K562 (cell line): ENCODE results near the gene SRP9. TPM values are rescaled to one million over a fixed set of nuclear protein-coding genes. Genes with fewer than 3 reads are reported as not detected.

ENCODE experiments used
- ATAC-seq: fragments of 200-7000 bp; cut with Tn5 transposase; 3 replicates; pipeline ENCODE4 v1.9.1; 2020; ENCODE audit warnings: moderate library complexity
- BruUV-seq: library from RNA; stranded (reverse); fragments of 400-500 nt; replicated peaks from 2 replicates; lab custom pipeline; 2021; lab: Mats Ljungman, UMichigan
- CTCF ChIA-PET: fragments of 300-600 bp; formaldehyde crosslinking; extraction: SDS; loops from one replicate; lab custom pipeline; 2021; ENCODE audit warnings: low intra/inter-chr PET ratio; lab: Yijun Ruan, JAX
- POLR2A ChIA-PET: fragments of 300-600, 350-650 bp; sonication (Branson Sonifier 250); formaldehyde crosslinking; extraction: SDS; loops from one replicate; lab custom pipeline; 2021; ENCODE audit warnings: antibody characterized with exemption, inconsistent platforms; lab: Yijun Ruan, JAX
- DNase-seq, 4 experiments: peaks; one replicate each; pipeline versions ENCODE4 v3.0.0 to v3.0.0-alpha.2; 2011 to 2018; ENCODE audit warnings: low spot score in 3 of 4, mixed read lengths in 3 of 4; ENCODE audit errors: extremely low read depth in 1 of 4
- FAIRE-seq: peaks from 2 replicates; lab custom pipeline; 2011; peaks lifted over from hg19 to GRCh38; lab: Jason Lieb, UNC
- H2AFZ ChIP-seq: 2 replicates; pipeline ENCODE4 v1.6.0; 2011; ENCODE audit warnings: low read depth, low read length, control low read depth, inconsistent platforms
- H3K27ac ChIP-seq: fragments of 200-600 bp; 3 replicates; pipeline ENCODE4 v1.8.0; 2011; ENCODE audit warnings: low read depth, mild to moderate bottlenecking, control low read depth, inconsistent platforms, low read length, moderate library complexity, mixed read lengths; ENCODE audit errors: extremely low read depth
- H3K27me3 ChIP-seq, 2 experiments: fragments of 300-600 bp in 1 of 2; 2 replicates in 1 of 2; 3 replicates in 1 of 2; pipeline versions ENCODE4 v1.6.0 to v1.8.0; 2011; ENCODE audit warnings: inconsistent platforms in 2 of 2, low read length in 2 of 2, mild to moderate bottlenecking in 1 of 2, mixed read lengths in 1 of 2, moderate library complexity in 1 of 2; ENCODE audit not compliant: control insufficient read depth in 2 of 2, insufficient read depth in 2 of 2
- H3K36me3 ChIP-seq: fragments of 300-600 bp; 3 replicates; pipeline ENCODE4 v1.8.0; 2011; ENCODE audit warnings: mild to moderate bottlenecking, low read length, inconsistent platforms; ENCODE audit not compliant: control insufficient read depth, insufficient read depth
- H3K4me1 ChIP-seq, 2 experiments: fragments of 200-600 bp in 1 of 2; replicated peaks in 1 of 2; 2 replicates in 1 of 2; 3 replicates in 1 of 2; pipeline versions ENCODE4 v1.5.1 to v1.8.0; 2011; ENCODE audit warnings: inconsistent platforms in 2 of 2, low read length in 2 of 2, mild to moderate bottlenecking in 1 of 2, mixed read lengths in 1 of 2, moderate library complexity in 1 of 2; ENCODE audit not compliant: control insufficient read depth in 2 of 2, insufficient read depth in 2 of 2
- H3K4me2 ChIP-seq: 2 replicates; pipeline ENCODE4 v1.6.1; 2011; ENCODE audit warnings: low read length, control low read depth, inconsistent platforms, mixed read lengths; ENCODE audit not compliant: insufficient read depth
- H3K4me3 ChIP-seq: fragments of 200-600 bp; sonication (generic), shearing (Covaris generic); 2 replicates; pipeline ENCODE4 v1.5.1; 2016; ENCODE audit warnings: control low read depth, inconsistent platforms
- H3K79me2 ChIP-seq: fragments of 200-600 bp; 3 replicates; pipeline ENCODE4 v1.8.0; 2011; ENCODE audit warnings: low read length, inconsistent platforms; ENCODE audit not compliant: control insufficient read depth, insufficient read depth
- H3K9ac ChIP-seq, 2 experiments: 2 replicates each; pipeline versions ENCODE4 v1.6.0 to v1.6.1; 2011; ENCODE audit warnings: low read depth in 2 of 2, low read length in 2 of 2, control low read depth in 1 of 2, inconsistent platforms in 1 of 2, mild to moderate bottlenecking in 1 of 2, mixed read lengths in 1 of 2; ENCODE audit not compliant: insufficient read depth in 1 of 2
- H3K9me1 ChIP-seq: one replicate; pipeline ENCODE4 v1.6.0; 2011; ENCODE audit warnings: inconsistent platforms, mild to moderate bottlenecking, low read length, moderate library complexity; ENCODE audit not compliant: control insufficient read depth, insufficient read depth
- H3K9me3 ChIP-seq: replicated peaks from 2 replicates; pipeline ENCODE4 v1.5.1; 2011; ENCODE audit warnings: low read depth, low read length, inconsistent platforms; ENCODE audit not compliant: control insufficient read depth, insufficient read depth
- H4K20me1 ChIP-seq: replicated peaks from 2 replicates; pipeline ENCODE4 v1.6.1; 2011; ENCODE audit warnings: low read length, inconsistent platforms, mixed read lengths; ENCODE audit not compliant: control insufficient read depth, insufficient read depth
- ETS1 ChIP-seq: conservative IDR thresholded peaks from 2 replicates; pipeline ENCODE4 v1.6.1; 2011; ENCODE audit warnings: low read depth, mild to moderate bottlenecking, low read length; ENCODE audit not compliant: control insufficient read depth
- HNRNPK ChIP-seq: fragments of 200-400 bp; formaldehyde crosslinking; IDR thresholded peaks from one replicate; pipeline ENCODE4 v1.6.1; 2018; ENCODE audit warnings: mild to moderate bottlenecking, low read depth, low read length; ENCODE audit not compliant: poor library complexity, severe bottlenecking
- KDM5B ChIP-seq: fragments of 200-600 bp; sonication (generic); IDR thresholded peaks from 2 replicates; pipeline ENCODE4 v1.6.1; 2012; ENCODE audit warnings: low read depth, mild to moderate bottlenecking, moderate library complexity, low read length, control low read depth, inconsistent platforms; ENCODE audit not compliant: insufficient replicate concordance
- NCOA2 ChIP-seq, 2 experiments: fragments of 450-650 bp; IDR thresholded peaks; 2 replicates each; pipeline ENCODE4 v1.6.1; 2018; ENCODE audit warnings: mild to moderate bottlenecking in 2 of 2, moderate library complexity in 1 of 2; ENCODE audit not compliant: partially characterized antibody in 2 of 2
- NFIC ChIP-seq: fragments of 450-650 bp; IDR thresholded peaks from 2 replicates; pipeline ENCODE4 v1.6.1; 2017; ENCODE audit warnings: mild to moderate bottlenecking, inconsistent platforms
- POLR2A ChIP-seq: fragments of 450-650 bp; conservative IDR thresholded peaks from 2 replicates; pipeline ENCODE4 v1.6.1; 2016
- RCOR1 ChIP-seq, 2 experiments: IDR thresholded peaks; 2 replicates each; pipeline ENCODE4 v1.6.1; 2012; ENCODE audit warnings: low read depth in 2 of 2, low read length in 2 of 2, borderline replicate concordance in 1 of 2, improper control_type of control experiment in 1 of 2
- TOE1 ChIP-seq, 2 experiments: fragments of 450-650 bp in 1 of 2; sonication (generic) in 1 of 2; formaldehyde crosslinking in 1 of 2; IDR thresholded peaks; 2 replicates each; pipeline versions ENCODE4 v1.7.1 to v1.8.0; 2016 to 2022; ENCODE audit warnings: borderline replicate concordance in 2 of 2, mild to moderate bottlenecking in 2 of 2, antibody characterized with exemption in 1 of 2, inconsistent platforms in 1 of 2, low read depth in 1 of 2, missing genetic modification reagents in 1 of 2, moderate library complexity in 1 of 2
- WGBS: fragments of 100-300 bp; shearing (Covaris generic); methylation state at CpG from one replicate; pipeline ENCODE4 v1.1.6; 2016; ENCODE audit warnings: low coverage, mixed read lengths; ENCODE audit not compliant: insufficient coverage; ENCODE audit errors: missing lambda C conversion rate; 5-methylcytosine and 5-hydroxymethylcytosine counted together
- in situ Hi-C: fragments of 300-500 bp; cut with MboI; formaldehyde crosslinking; loops from 4 replicates; pipeline ENCODE4 v1.15.0; 2018; ENCODE audit warnings: inconsistent platforms, mixed read lengths
- intact Hi-C: fragments of 100-400 bp; cut with micrococcal nuclease; formaldehyde crosslinking; loops from 2 replicates; pipeline ENCODE4 v1.14.2; 2022
- polyA plus RNA-seq, 8 experiments: library from polyadenylated mRNA; depleted of rRNA in 4 of 8; stranded (reverse) in 5 of 8; unstranded in 3 of 8; fragments of >200 nt; fragmentation: Nextera tagmentation in 2 of 8; fragmentation: Illumina TruSeq in 1 of 8; extraction: Ambion mirVana in 2 of 8; extraction: Trizol in 1 of 8; gene quantifications; 2 replicates each; pipeline versions ENCODE4 v1.2.1 to v1.2.3, GENCODE V29; 2011 to 2014; ENCODE audit warnings: inconsistent platforms in 1 of 8, missing spikeins in 1 of 8
- total RNA-seq, 7 experiments: library from RNA; depleted of rRNA in 6 of 7; stranded (reverse); fragments of >200 nt in 6 of 7; fragmentation: Illumina TruSeq in 2 of 7; extraction: Trizol in 2 of 7; gene quantifications; 2 replicates each; pipeline versions ENCODE4 v1.2.1 to v1.2.3, GENCODE V29; 2011 to 2021; ENCODE audit warnings: low replicate concordance in 1 of 7
- TF ChIP-seq, protein P1 (sequence below): fragments of 450-650 bp; formaldehyde crosslinking; IDR thresholded peaks from 2 replicates; pipeline ENCODE4 v1.4.0; 2020; ENCODE audit warnings: mild to moderate bottlenecking, mixed read lengths
- TF ChIP-seq, protein P2 (sequence below): IDR thresholded peaks from 3 replicates; pipeline ENCODE4 v1.6.1; 2011; ENCODE audit warnings: borderline replicate concordance, mild to moderate bottlenecking, moderate library complexity; ENCODE audit not compliant: insufficient read length; ENCODE audit errors: extremely low read depth

Gene SRP9
- total and polyA plus RNA-seq, 9 of the 15 experiments (the other 6 are each of a cell fraction or from before 2014, with no cell fraction given), result 273 to 1,892 (median 668) TPM

DNA sequence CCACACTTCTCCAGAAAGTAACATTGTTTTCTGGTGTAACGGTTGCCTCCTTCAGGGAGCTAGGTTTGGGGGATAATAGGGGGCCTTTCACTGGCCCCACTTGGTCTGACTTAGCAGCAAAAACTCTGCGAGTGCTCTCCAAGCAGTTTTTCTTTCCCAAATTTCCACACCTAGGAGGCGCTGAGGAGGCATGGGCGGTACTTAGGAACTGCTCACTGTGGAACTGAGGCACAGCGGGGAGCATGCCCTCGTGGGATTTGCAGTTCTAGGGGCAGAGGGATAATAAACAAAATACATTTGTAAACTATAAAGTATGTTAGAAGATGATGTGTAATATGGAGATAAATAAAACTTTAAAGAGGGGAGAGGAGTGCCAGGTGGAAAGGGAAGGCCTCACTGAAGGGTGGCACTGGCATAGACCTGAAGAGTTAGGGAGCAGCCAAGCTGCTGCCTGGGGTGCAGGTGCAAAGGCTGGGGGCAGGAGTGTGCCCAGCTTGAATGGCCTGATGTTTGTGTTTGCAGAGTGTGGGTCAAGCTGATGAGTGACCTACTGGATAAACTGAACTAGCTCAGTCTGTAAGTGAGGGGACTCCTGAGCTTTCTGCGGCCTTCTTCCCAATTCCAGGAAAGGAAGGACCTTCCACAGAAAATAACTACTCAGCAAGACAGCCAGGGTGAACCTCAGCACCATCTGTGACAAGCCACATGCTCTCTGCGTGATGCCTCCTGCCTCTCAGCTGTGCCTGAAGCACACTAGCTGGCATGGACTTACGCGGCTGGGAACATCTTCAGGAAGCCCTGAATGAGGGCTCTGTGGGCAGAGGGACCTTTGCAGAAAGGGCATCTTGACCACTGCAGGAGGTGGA lies 34.2 kb downstream of the SRP9 start (continued):
- TF ChIP-seq TOE1 (IDR thresholded peaks at IDR 0.05; ENCODE audit: borderline replicate concordance) (no peak), TOE1 (CRISPR knock-in tag; IDR thresholded peaks at IDR 0.05; ENCODE audit: borderline replicate concordance, low read depth) (no peak)

DNA sequence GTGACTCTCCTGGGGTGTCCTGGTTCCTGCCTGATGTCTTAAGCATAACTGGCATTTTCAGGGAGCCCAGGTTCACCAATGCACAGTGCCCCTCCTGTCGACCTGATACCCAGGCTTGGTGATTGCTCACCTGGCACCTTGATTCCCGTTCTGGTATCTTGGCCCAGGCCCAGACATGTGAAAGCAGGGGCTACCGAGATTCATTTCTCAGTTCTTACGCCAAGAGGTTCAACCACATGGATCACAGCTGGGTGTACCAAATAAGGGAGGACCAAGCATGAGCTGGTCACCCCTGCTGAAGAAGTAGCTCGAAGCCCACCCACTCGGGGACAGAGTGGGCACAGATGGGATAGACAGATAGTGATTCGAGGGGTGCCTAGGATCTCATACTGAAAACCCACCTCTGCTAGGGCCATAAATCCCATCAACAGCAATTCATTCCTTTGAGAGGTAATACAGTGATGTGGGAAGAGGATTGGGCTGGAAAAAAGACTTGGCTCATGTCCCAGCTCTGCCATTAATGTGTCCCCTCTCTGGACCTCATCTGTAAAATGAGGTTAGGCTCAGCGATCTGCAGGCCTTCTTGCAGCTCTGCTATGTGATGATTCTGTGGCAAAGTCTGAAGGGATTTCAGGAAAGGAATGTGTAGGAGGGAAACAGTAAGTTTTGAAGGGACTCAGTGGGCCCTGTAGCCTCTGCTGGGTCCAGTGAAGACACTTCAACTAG lies 35.0 kb downstream of the SRP9 start:
- no peak overlapping the region for H3K27ac ChIP-seq
- WGBS, result 63% methylated on average over 8 of the region's 8 CpGs
- CTCF ChIA-PET, result no interaction called here
- H3K4me1 ChIP-seq, result peaks cover 26 to 43% of the 10 kb centered on the region in 2 experiments
- no peaks in the 10 kb centered on the region; the same call in 1 of the 2 replicates for H4K20me1 ChIP-seq
- no peaks in the 10 kb centered on the region for H3K27me3 ChIP-seq
- peak; percentile 15 for FAIRE-seq
- no peak overlapping the region; the same call in 1 of the 2 replicates for H2AFZ ChIP-seq
- no peak overlapping the region for H3K4me3 ChIP-seq
- H3K4me2 ChIP-seq, result no peak overlapping the region
- H3K36me3 ChIP-seq, result no peaks in the 10 kb centered on the region
- no peaks in the 10 kb centered on the region for H3K9me1 ChIP-seq
- H3K9ac ChIP-seq, result peak overlapping the region in 1 of 2 experiments; percentile 59; a peak in 1 of 4 replicates
- intact Hi-C loops (loop anchor here (5.0 kb wide), 1 partner anchor 250 kb away; the partner anchor contains the start of gene H3-3A), in situ Hi-C loops (no loop called here)
- POLR2A ChIA-PET, result interaction anchor here (0.8 to 1.9 kb wide), 9 partner anchors 10 to 111 kb away, joined by 3 to 19 read pairs (median 6); partner anchors contain the start of genes PYCR2 and SRP9
- no peaks in the 10 kb centered on the region for H3K79me2 ChIP-seq
- ATAC-seq, result no peak; the same call in 2 of the 3 replicates
- no peaks in the 10 kb centered on the region for H3K9me3 ChIP-seq
- BruUV-seq, result no TSS peak
- DNase-seq, result no peak
- TF ChIP-seq RCOR1 (IDR thresholded peaks at IDR 0.05; ENCODE audit: borderline replicate concordance in 1 of 2, low read depth in 2 of 2, low read length in 2 of 2), result no peak
- TF ChIP-seq POLR2A, result no peak
- TF ChIP-seq, protein P1, sequence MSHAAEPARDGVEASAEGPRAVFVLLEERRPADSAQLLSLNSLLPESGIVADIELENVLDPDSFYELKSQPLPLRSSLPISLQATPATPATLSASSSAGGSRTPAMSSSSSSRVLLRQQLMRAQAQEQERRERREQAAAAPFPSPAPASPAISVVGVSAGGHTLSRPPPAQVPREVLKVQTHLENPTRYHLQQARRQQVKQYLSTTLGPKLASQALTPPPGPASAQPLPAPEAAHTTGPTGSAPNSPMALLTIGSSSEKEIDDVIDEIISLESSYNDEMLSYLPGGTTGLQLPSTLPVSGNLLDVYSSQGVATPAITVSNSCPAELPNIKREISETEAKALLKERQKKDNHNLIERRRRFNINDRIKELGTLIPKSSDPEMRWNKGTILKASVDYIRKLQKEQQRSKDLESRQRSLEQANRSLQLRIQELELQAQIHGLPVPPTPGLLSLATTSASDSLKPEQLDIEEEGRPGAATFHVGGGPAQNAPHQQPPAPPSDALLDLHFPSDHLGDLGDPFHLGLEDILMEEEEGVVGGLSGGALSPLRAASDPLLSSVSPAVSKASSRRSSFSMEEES (CRISPR knock-in tag), result no peak
- TF ChIP-seq, protein P2, sequence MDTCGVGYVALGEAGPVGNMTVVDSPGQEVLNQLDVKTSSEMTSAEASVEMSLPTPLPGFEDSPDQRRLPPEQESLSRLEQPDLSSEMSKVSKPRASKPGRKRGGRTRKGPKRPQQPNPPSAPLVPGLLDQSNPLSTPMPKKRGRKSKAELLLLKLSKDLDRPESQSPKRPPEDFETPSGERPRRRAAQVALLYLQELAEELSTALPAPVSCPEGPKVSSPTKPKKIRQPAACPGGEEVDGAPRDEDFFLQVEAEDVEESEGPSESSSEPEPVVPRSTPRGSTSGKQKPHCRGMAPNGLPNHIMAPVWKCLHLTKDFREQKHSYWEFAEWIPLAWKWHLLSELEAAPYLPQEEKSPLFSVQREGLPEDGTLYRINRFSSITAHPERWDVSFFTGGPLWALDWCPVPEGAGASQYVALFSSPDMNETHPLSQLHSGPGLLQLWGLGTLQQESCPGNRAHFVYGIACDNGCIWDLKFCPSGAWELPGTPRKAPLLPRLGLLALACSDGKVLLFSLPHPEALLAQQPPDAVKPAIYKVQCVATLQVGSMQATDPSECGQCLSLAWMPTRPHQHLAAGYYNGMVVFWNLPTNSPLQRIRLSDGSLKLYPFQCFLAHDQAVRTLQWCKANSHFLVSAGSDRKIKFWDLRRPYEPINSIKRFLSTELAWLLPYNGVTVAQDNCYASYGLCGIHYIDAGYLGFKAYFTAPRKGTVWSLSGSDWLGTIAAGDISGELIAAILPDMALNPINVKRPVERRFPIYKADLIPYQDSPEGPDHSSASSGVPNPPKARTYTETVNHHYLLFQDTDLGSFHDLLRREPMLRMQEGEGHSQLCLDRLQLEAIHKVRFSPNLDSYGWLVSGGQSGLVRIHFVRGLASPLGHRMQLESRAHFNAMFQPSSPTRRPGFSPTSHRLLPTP, result no peak
- TF ChIP-seq KDM5B, result peak; percentile 31
- peak; percentile 32; the same call in 1 of the 2 replicates for TF ChIP-seq NFIC
- no peak for TF ChIP-seq HNRNPK
- TF ChIP-seq NCOA2 (IDR thresholded peaks at IDR 0.05; ENCODE audit: partially characterized antibody in 2 of 2), result no peak
- TF ChIP-seq ETS1, result no peak
